HepG2 (cell line): Measurements from ENCODE around the gene ACTL7B. TPM values are rescaled to one million over a fixed set of nuclear protein-coding genes. Genes with fewer than 3 reads are reported as not detected.

Source experiments
- CCDC6 ChIP-seq: sonication (generic); formaldehyde crosslinking; IDR thresholded peaks from 2 replicates; pipeline ENCODE4 v1.8.1; 2022; ENCODE audit warnings: mild to moderate bottlenecking, missing genetic modification reagents, moderate library complexity
- CHD4 ChIP-seq: fragments of 200-600 bp; sonication (generic); IDR thresholded peaks from 2 replicates; pipeline ENCODE4 v1.7.0; 2017; ENCODE audit warnings: mild to moderate bottlenecking, low read length, borderline replicate concordance
- KAT2B ChIP-seq: fragments of 150-350 bp; IDR thresholded peaks from 2 replicates; pipeline ENCODE4 v1.6.1; 2014; ENCODE audit warnings: low read depth, low read length, borderline replicate concordance
- NFE2L1 ChIP-seq: sonication (generic); formaldehyde crosslinking; IDR thresholded peaks from 2 replicates; pipeline ENCODE4 v1.4.0; 2020; ENCODE audit warnings: missing genetic modification reagents, mild to moderate bottlenecking, borderline replicate concordance
- NR2F2 ChIP-seq: IDR thresholded peaks from 2 replicates; pipeline ENCODE4 v1.6.1; 2012; ENCODE audit warnings: low read depth, inconsistent platforms, borderline replicate concordance
- SNAPC2 ChIP-seq: sonication (generic); formaldehyde crosslinking; IDR thresholded peaks from 2 replicates; pipeline ENCODE4 v1.8.1; 2022; ENCODE audit warnings: mild to moderate bottlenecking, missing genetic modification reagents
- ZNF468 ChIP-seq: sonication (generic); formaldehyde crosslinking; IDR thresholded peaks from 2 replicates; pipeline ENCODE4 v1.8.0; 2022; ENCODE audit warnings: mild to moderate bottlenecking, moderate library complexity, missing genetic modification reagents
- ZNF644 ChIP-seq: IDR thresholded peaks from 2 replicates; pipeline ENCODE4 v1.6.1; 2016; ENCODE audit warnings: low read depth
- polyA plus RNA-seq, 8 experiments: library from polyadenylated mRNA; depleted of rRNA in 3 of 8; stranded (reverse) in 7 of 8; unstranded in 1 of 8; fragments of >200 nt; fragmentation: Illumina TruSeq in 4 of 8; extraction: Trizol in 4 of 8; gene quantifications; 2 replicates each; pipeline versions ENCODE4 v1.2.1 to v1.2.3, GENCODE V29; 2011 to 2016; ENCODE audit warnings: low read depth in 4 of 8, missing spikeins in 1 of 8, mixed read lengths in 1 of 8; ENCODE audit not compliant: insufficient read depth in 1 of 8
- total RNA-seq, 5 experiments: library from RNA; depleted of rRNA; stranded (reverse); fragments of >200 nt; fragmentation: Illumina TruSeq; extraction: Trizol; gene quantifications; 2 replicates each; pipeline ENCODE4 v1.2.3, GENCODE V29; 2016; ENCODE audit warnings: low read depth in 1 of 5
- TF ChIP-seq, protein P1 (sequence below): sonication (generic); formaldehyde crosslinking; IDR thresholded peaks from 2 replicates; pipeline ENCODE4 v1.5.0; 2020; ENCODE audit warnings: mild to moderate bottlenecking, missing genetic modification reagents
- TF ChIP-seq, protein P2 (sequence below): sonication (generic); formaldehyde crosslinking; IDR thresholded peaks from 2 replicates; pipeline ENCODE4 v1.5.0; 2020; ENCODE audit warnings: mild to moderate bottlenecking, missing genetic modification reagents, borderline replicate concordance
- TF ChIP-seq, protein P3 (sequence below): sonication (generic); formaldehyde crosslinking; IDR thresholded peaks from 2 replicates; pipeline ENCODE4 v1.9.0; 2022; ENCODE audit warnings: low read depth, missing genetic modification reagents
- TF ChIP-seq, protein P4 (sequence below): sonication (generic); formaldehyde crosslinking; IDR thresholded peaks from 2 replicates; pipeline ENCODE4 v1.5.0; 2020; ENCODE audit warnings: missing genetic modification reagents, mild to moderate bottlenecking, borderline replicate concordance

Gene ACTL7B
- total and polyA plus RNA-seq, 2 of the 13 experiments (the other 11 are each of a cell fraction or from before 2014, with no cell fraction given): 0.07 to 0.11 TPM

DNA sequence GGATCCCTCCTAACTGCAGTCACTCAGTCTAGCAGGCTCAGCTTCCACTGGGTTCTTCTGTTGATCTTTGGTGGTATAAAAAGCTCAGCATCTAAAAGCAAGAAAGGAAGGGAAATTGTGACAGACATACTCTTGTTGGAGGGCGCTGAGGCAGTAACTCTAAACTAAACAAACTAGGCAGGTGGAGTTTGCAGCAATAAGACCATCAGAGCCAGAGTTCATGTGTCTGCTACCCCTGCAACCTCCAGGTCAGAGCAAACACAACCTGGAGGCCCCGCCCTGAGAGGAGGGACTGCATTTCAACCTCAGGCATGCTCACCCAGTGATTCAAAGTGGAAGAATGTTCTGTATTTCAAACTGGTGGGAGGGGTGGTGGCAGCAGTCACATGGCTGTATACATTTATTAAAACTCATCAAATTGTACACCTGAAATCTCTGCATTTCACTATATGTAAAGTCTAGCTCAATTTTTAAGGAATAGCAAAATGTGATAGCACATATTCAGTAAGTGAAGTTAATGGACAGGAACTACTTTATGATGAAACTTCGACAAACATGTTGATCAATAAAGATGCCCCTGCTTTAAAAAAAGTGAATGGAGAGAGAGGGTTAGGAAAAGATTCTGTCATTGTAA is 13.4 kb upstream of the ACTL7B start (continued):
- TF ChIP-seq, protein P1, sequence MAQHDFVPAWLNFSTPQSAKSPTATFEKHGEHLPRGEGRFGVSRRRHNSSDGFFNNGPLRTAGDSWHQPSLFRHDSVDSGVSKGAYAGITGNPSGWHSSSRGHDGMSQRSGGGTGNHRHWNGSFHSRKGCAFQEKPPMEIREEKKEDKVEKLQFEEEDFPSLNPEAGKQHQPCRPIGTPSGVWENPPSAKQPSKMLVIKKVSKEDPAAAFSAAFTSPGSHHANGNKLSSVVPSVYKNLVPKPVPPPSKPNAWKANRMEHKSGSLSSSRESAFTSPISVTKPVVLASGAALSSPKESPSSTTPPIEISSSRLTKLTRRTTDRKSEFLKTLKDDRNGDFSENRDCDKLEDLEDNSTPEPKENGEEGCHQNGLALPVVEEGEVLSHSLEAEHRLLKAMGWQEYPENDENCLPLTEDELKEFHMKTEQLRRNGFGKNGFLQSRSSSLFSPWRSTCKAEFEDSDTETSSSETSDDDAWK: no peak
- TF ChIP-seq, protein P2, sequence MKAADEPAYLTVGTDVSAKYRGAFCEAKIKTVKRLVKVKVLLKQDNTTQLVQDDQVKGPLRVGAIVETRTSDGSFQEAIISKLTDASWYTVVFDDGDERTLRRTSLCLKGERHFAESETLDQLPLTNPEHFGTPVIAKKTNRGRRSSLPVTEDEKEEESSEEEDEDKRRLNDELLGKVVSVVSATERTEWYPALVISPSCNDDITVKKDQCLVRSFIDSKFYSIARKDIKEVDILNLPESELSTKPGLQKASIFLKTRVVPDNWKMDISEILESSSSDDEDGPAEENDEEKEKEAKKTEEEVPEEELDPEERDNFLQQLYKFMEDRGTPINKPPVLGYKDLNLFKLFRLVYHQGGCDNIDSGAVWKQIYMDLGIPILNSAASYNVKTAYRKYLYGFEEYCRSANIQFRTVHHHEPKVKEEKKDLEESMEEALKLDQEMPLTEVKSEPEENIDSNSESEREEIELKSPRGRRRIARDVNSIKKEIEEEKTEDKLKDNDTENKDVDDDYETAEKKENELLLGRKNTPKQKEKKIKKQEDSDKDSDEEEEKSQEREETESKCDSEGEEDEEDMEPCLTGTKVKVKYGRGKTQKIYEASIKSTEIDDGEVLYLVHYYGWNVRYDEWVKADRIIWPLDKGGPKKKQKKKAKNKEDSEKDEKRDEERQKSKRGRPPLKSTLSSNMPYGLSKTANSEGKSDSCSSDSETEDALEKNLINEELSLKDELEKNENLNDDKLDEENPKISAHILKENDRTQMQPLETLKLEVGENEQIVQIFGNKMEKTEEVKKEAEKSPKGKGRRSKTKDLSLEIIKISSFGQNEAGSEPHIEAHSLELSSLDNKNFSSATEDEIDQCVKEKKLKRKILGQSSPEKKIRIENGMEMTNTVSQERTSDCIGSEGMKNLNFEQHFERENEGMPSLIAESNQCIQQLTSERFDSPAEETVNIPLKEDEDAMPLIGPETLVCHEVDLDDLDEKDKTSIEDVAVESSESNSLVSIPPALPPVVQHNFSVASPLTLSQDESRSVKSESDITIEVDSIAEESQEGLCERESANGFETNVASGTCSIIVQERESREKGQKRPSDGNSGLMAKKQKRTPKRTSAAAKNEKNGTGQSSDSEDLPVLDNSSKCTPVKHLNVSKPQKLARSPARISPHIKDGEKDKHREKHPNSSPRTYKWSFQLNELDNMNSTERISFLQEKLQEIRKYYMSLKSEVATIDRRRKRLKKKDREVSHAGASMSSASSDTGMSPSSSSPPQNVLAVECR (CRISPR knock-in tag): peak; percentile 66; the same call in 1 of the 2 replicates
- TF ChIP-seq NR2F2 (peak; percentile 70), CCDC6 (CRISPR knock-in tag) (no peak), ZNF468 (no peak), NFE2L1 (CRISPR knock-in tag) (no peak), KAT2B (no peak), ZNF644 (CRISPR knock-in tag) (peak; percentile 26; the same call in 1 of the 2 replicates), CHD4 (no peak), SNAPC2 (CRISPR knock-in tag) (peak; percentile 50; the same call in 1 of the 2 replicates)
- TF ChIP-seq, protein P3, sequence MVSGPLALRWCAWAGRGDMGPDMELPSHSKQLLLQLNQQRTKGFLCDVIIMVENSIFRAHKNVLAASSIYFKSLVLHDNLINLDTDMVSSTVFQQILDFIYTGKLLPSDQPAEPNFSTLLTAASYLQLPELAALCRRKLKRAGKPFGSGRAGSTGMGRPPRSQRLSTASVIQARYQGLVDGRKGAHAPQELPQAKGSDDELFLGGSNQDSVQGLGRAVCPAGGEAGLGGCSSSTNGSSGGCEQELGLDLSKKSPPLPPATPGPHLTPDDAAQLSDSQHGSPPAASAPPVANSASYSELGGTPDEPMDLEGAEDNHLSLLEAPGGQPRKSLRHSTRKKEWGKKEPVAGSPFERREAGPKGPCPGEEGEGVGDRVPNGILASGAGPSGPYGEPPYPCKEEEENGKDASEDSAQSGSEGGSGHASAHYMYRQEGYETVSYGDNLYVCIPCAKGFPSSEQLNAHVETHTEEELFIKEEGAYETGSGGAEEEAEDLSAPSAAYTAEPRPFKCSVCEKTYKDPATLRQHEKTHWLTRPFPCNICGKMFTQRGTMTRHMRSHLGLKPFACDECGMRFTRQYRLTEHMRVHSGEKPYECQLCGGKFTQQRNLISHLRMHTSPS: peak; percentile 43; the same call in 1 of the 2 replicates
- TF ChIP-seq, protein P4, sequence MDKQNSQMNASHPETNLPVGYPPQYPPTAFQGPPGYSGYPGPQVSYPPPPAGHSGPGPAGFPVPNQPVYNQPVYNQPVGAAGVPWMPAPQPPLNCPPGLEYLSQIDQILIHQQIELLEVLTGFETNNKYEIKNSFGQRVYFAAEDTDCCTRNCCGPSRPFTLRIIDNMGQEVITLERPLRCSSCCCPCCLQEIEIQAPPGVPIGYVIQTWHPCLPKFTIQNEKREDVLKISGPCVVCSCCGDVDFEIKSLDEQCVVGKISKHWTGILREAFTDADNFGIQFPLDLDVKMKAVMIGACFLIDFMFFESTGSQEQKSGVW: no peak
